IPS-18a (cell line): ENCODE results near the gene BHMT2.

Experiments
- H3K27ac ChIP-seq: one replicate; pipeline ENCODE4 v1.5.1; 2013; ENCODE audit warnings: low read length
- H3K27me3 ChIP-seq: one replicate; pipeline ENCODE4 v1.6.1; 2013; ENCODE audit warnings: mild to moderate bottlenecking, low read length; ENCODE audit not compliant: control insufficient read depth, insufficient read depth
- H3K36me3 ChIP-seq: one replicate; pipeline ENCODE4 v1.6.1; 2013; ENCODE audit warnings: low read depth, low read length; ENCODE audit not compliant: control insufficient read depth
- H3K4me1 ChIP-seq: one replicate; pipeline ENCODE4 v1.6.1; 2013; ENCODE audit warnings: low read depth, low read length; ENCODE audit not compliant: control insufficient read depth
- H3K4me3 ChIP-seq: one replicate; pipeline ENCODE4 v1.5.1; 2013; ENCODE audit warnings: low read length
- H3K9ac ChIP-seq: one replicate; pipeline ENCODE4 v1.6.1; 2013; ENCODE audit warnings: mild to moderate bottlenecking, low read length, moderate library complexity
- H3K9me3 ChIP-seq: one replicate; pipeline ENCODE4 v1.6.1; 2013; ENCODE audit warnings: low read depth, low read length; ENCODE audit not compliant: control insufficient read depth

The BHMT2 gene

DNA sequence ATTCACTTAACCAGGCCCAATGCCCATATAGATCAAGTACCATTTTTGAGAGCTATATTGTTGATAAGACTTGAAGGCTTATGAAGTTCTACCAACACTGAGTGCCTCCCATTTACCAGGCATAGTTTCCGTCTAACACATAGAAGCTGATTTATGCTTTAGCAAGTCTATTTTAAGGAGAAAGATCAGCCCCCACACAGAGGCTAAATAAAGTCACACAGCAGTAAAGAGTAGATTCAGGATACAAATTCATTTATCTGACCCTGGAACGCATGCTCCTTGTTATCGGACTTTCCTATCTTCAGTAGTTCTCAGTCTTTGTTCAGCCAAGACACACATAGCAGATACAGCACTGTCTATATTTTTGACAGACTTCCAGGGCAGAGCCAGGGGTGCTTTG lies 34.3 kb upstream of the BHMT2 start:
- Histone ChIP-seq H3K4me1 (no peaks in the 10 kb centered on the region), H3K9me3 (no peaks in the 10 kb centered on the region), H3K9ac (no peak overlapping the region), H3K4me3 (no peak overlapping the region), H3K27ac (no peak overlapping the region), H3K36me3 (no peaks in the 10 kb centered on the region), H3K27me3 (no peaks in the 10 kb centered on the region)

- Histone ChIP-seq H3K9me3 (no peaks in the 10 kb centered on the region), H3K4me1 (no peaks in the 10 kb centered on the region), H3K9ac (no peak overlapping the region), H3K27me3 (no peaks in the 10 kb centered on the region), H3K27ac (no peak overlapping the region), H3K4me3 (no peak overlapping the region), H3K36me3 (no peaks in the 10 kb centered on the region)
Measured at GRCh38 chr5:79036769-79037168, 32.8 kb upstream of the BHMT2 start.

DNA sequence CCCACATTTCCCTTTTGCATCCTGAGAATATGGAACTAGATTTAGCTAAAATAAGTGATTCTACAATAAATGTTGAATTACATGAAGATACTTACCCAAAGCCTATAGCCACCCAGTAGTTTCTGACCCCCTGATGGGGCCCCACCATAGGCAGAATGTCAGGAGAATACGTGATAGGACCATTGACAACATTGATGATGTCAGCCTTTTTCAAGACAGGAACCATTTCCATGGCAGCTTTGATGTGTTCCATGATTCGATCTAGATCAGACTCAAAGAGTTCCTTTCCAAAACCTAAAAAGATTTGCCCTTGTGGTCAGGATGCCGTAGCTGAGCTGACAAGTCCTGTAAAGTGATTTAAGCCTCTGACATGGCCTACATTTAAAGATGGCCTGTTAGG lies 27.4 kb upstream of the BHMT2 start:
- Histone ChIP-seq H3K9me3 (no peaks in the 10 kb centered on the region), H3K27me3 (no peaks in the 10 kb centered on the region), H3K9ac (no peak overlapping the region), H3K27ac (no peak overlapping the region), H3K4me1 (no peaks in the 10 kb centered on the region), H3K4me3 (no peak overlapping the region), H3K36me3 (no peaks in the 10 kb centered on the region)

- Histone ChIP-seq H3K9ac (no peak overlapping the region), H3K27ac (no peak overlapping the region), H3K4me3 (no peak overlapping the region), H3K36me3 (no peaks in the 10 kb centered on the region), H3K9me3 (no peaks in the 10 kb centered on the region), H3K27me3 (no peaks in the 10 kb centered on the region), H3K4me1 (no peaks in the 10 kb centered on the region)
Measured at GRCh38 chr5:79047199-79047598, 22.4 kb upstream of the BHMT2 start.

GRCh38 chr5:79048437-79048836 lies 21.1 kb upstream of the BHMT2 start:
- Histone ChIP-seq H3K9ac (no peak overlapping the region), H3K4me1 (no peaks in the 10 kb centered on the region), H3K36me3 (no peaks in the 10 kb centered on the region), H3K9me3 (no peaks in the 10 kb centered on the region), H3K27me3 (no peaks in the 10 kb centered on the region), H3K27ac (no peak overlapping the region), H3K4me3 (no peak overlapping the region)

DNA sequence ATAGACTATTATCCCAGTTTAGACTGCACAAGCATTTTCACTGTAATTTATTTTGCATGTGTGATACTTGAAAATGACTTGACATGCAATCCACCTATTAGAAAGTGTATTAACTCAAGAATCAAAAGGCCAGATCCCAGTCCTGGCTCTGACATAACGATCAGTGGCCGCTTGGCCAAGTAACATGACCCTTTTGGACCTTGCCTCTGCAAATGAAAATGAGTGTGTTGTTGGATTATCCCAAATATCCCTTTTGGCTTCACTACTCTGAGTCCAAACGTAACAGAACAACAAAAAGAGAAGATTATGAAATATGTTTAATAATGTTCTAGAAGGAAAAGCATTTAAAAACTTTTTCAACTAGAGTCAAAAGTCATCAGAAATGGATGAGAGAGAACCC lies 19.1 kb upstream of the BHMT2 start:
- Histone ChIP-seq H3K36me3 (no peaks in the 10 kb centered on the region), H3K9me3 (no peaks in the 10 kb centered on the region), H3K4me1 (no peaks in the 10 kb centered on the region), H3K27ac (no peak overlapping the region), H3K9ac (no peak overlapping the region), H3K4me3 (no peak overlapping the region), H3K27me3 (no peaks in the 10 kb centered on the region)

DNA sequence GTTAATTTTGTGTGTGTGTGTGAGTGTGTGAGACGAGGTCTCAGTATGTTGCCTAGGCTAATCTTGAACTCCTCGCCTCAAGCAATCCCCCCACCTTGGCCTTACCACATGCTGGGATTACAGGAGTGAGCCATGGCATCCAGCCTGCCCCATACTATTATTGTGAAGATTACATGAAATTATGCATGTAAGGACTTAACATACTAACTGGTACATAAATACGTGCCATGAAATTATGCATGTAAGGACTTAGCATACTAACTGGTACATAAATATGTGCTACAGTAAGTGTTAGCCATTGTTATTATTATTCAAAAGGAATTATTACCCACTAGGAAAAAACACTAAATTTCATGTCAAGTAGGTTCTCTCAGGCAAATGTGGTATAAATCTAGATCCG lies 16.2 kb upstream of the BHMT2 start:
- no peak overlapping the region for H3K27ac ChIP-seq
- no peaks in the 10 kb centered on the region for H3K27me3 ChIP-seq
- no peaks in the 10 kb centered on the region for H3K36me3 ChIP-seq

GRCh38 chr5:79055017-79055416 lies 14.6 kb upstream of the BHMT2 start:
- Histone ChIP-seq H3K36me3 (no peaks in the 10 kb centered on the region), H3K4me1 (no peaks in the 10 kb centered on the region), H3K9ac (no peak overlapping the region), H3K27ac (no peak overlapping the region), H3K9me3 (no peaks in the 10 kb centered on the region), H3K27me3 (no peaks in the 10 kb centered on the region), H3K4me3 (no peak overlapping the region)

More for the DNA sequence above, 16.2 kb upstream of the BHMT2 start:
- Histone ChIP-seq H3K4me1 (no peaks in the 10 kb centered on the region), H3K9ac (no peak overlapping the region), H3K9me3 (no peaks in the 10 kb centered on the region), H3K4me3 (no peak overlapping the region)

GRCh38 chr5:79056847-79057246 lies 12.7 kb upstream of the BHMT2 start:
- Histone ChIP-seq H3K4me1 (no peaks in the 10 kb centered on the region), H3K9me3 (no peaks in the 10 kb centered on the region), H3K4me3 (no peak overlapping the region), H3K36me3 (no peaks in the 10 kb centered on the region), H3K9ac (no peak overlapping the region), H3K27ac (no peak overlapping the region), H3K27me3 (no peaks in the 10 kb centered on the region)

DNA sequence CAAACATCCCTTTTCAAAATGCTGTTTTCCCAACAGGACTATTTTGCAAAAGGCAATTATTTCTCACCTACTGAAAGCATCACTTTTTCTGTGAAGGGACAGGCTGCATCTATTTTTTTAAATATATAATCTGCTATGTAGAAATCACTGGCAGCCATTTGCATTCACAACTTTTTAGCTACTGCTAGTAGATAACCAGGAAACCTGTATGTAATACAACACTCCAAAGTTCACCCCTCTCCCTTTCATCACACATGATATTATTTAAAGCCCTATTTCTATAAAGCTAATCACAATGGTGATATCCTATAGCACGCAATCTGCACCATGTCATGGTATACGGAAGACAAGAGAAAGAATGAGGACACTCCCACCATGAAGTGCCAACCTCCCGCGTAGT lies 9.9 kb upstream of the BHMT2 start:
- Histone ChIP-seq H3K4me1 (no peaks in the 10 kb centered on the region), H3K9ac (no peak overlapping the region), H3K9me3 (no peaks in the 10 kb centered on the region), H3K4me3 (no peak overlapping the region), H3K27me3 (no peaks in the 10 kb centered on the region), H3K27ac (no peak overlapping the region), H3K36me3 (no peaks in the 10 kb centered on the region)

GRCh38 chr5:79062436-79062835 lies 7.1 kb upstream of the BHMT2 start:
- no peaks in the 10 kb centered on the region for H3K9me3 ChIP-seq
- no peak overlapping the region for H3K9ac ChIP-seq
- H3K27ac ChIP-seq, result no peak overlapping the region
- no peaks in the 10 kb centered on the region for H3K4me1 ChIP-seq
- H3K27me3 ChIP-seq, result no peaks in the 10 kb centered on the region
- no peaks in the 10 kb centered on the region for H3K36me3 ChIP-seq
- no peak overlapping the region for H3K4me3 ChIP-seq

DNA sequence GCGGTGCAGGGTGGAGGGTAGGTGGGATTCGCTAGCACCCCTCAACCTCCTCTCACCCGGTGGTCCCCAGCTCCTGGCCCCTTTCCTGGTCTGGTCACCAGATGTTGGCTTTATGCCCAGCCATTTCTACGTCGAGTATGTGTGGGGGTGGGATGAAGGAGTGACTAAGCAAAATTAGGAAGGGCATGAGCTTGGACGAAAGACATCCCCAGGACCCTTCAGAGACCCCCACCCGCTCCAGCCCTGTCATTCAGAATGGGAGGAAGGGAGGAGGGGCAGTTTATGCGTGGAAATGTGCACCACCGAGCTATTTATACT lies 742 bp downstream of the BHMT2 start:
- Histone ChIP-seq H3K9me3 (no peaks in the 10 kb centered on the region), H3K27me3 (no peaks in the 10 kb centered on the region), H3K4me3 (no peak overlapping the region), H3K9ac (no peak overlapping the region), H3K27ac (no peak overlapping the region), H3K36me3 (no peaks in the 10 kb centered on the region), H3K4me1 (no peaks in the 10 kb centered on the region)

DNA sequence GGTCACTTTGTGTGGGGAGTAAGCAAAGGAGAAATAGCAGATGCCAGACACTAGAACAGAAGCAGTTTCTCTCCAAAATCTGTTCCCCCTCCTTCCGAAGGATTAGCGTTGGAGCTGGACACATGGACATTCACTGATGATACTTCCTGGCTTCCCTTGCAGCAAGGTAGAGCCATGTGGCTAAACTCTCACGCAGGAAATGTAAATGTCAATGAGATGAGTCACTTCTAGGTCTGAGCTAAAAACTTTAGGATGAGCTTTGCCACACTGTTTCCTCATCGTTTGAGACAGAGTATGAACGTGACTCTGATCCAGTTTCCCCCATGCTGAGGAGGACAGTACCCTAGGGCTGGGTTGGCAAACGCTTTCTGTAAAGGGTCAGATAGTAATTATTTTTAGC lies 5.1 kb downstream of the BHMT2 start:
- no peaks in the 10 kb centered on the region for H3K4me1 ChIP-seq
- no peaks in the 10 kb centered on the region for H3K9me3 ChIP-seq
- H3K27me3 ChIP-seq, result no peaks in the 10 kb centered on the region
- no peak overlapping the region for H3K4me3 ChIP-seq
- H3K27ac ChIP-seq, result no peak overlapping the region
- no peaks in the 10 kb centered on the region for H3K36me3 ChIP-seq
- H3K9ac ChIP-seq, result no peak overlapping the region
